Mesenchymal stem cell (in vitro differentiated cells and primary cell): Measurements from ENCODE around the gene ANKRD13D.

Source experiments
- DNase-seq: peaks from one replicate; pipeline ENCODE4 v3.0.0-alpha.2; 2013
- H2AFZ ChIP-seq: one replicate; pipeline ENCODE4 v1.6.1; 2013; ENCODE audit warnings: low read depth, mild to moderate bottlenecking, control low read depth, inconsistent platforms, low read length, moderate library complexity
- H2AK5ac ChIP-seq: 2 replicates; pipeline ENCODE4 v1.6.1; 2013; ENCODE audit warnings: low read length, moderate library complexity, mild to moderate bottlenecking, inconsistent platforms; ENCODE audit not compliant: severe bottlenecking
- H2BK120ac ChIP-seq: one replicate; pipeline ENCODE4 v1.6.1; 2013; ENCODE audit warnings: low read depth, mild to moderate bottlenecking, inconsistent platforms, low read length, moderate library complexity
- H2BK12ac ChIP-seq, 2 experiments: one replicate each; pipeline ENCODE4 v1.6.1; 2013; ENCODE audit warnings: inconsistent platforms in 2 of 2, low read length in 2 of 2, mild to moderate bottlenecking in 2 of 2, moderate library complexity in 2 of 2, control low read depth in 1 of 2
- H2BK15ac ChIP-seq: one replicate; pipeline ENCODE4 v1.6.1; 2013; ENCODE audit warnings: mild to moderate bottlenecking, low read depth, inconsistent platforms; ENCODE audit not compliant: poor library complexity, severe bottlenecking
- H2BK5ac ChIP-seq: 2 replicates; pipeline ENCODE4 v1.6.1; 2013; ENCODE audit warnings: low read depth, mild to moderate bottlenecking, low read length, control low read depth, inconsistent platforms; ENCODE audit not compliant: poor library complexity, severe bottlenecking
- H3K14ac ChIP-seq, 2 experiments: one replicate each; pipeline ENCODE4 v1.6.1; 2013; ENCODE audit warnings: inconsistent platforms in 2 of 2, low read length in 2 of 2, control low read depth in 1 of 2, mild to moderate bottlenecking in 1 of 2, moderate library complexity in 1 of 2
- H3K18ac ChIP-seq, 2 experiments: one replicate each; pipeline ENCODE4 v1.6.1; 2013; ENCODE audit warnings: inconsistent platforms in 2 of 2, low read length in 2 of 2, control low read depth in 1 of 2, low read depth in 1 of 2, mild to moderate bottlenecking in 1 of 2
- H3K23ac ChIP-seq, 2 experiments: one replicate each; pipeline ENCODE4 v1.6.1; 2013; ENCODE audit warnings: inconsistent platforms in 2 of 2, low read length in 2 of 2, mild to moderate bottlenecking in 2 of 2, moderate library complexity in 2 of 2, control low read depth in 1 of 2
- H3K27ac ChIP-seq: 2 replicates; pipeline ENCODE4 v1.5.1; 2013; ENCODE audit warnings: mild to moderate bottlenecking, moderate library complexity, low read length, control low read depth, inconsistent platforms; ENCODE audit not compliant: poor library complexity, severe bottlenecking
- H3K27me3 ChIP-seq, 2 experiments: 2 replicates each; pipeline versions ENCODE4 v1.6.1 to v1.7.0; 2013; ENCODE audit warnings: low read length in 2 of 2, mild to moderate bottlenecking in 2 of 2, moderate library complexity in 2 of 2, control low read depth in 1 of 2, inconsistent platforms in 1 of 2; ENCODE audit not compliant: control insufficient read depth in 1 of 2, insufficient read depth in 1 of 2
- H3K36me3 ChIP-seq, 2 experiments: 2 replicates each; pipeline versions ENCODE4 v1.6.1 to v1.7.0; 2013; ENCODE audit warnings: low read length in 2 of 2, control low read depth in 1 of 2, inconsistent platforms in 1 of 2, low read depth in 1 of 2, mild to moderate bottlenecking in 1 of 2; ENCODE audit not compliant: insufficient read depth in 2 of 2, control insufficient read depth in 1 of 2
- H3K4ac ChIP-seq, 2 experiments: one replicate each; pipeline ENCODE4 v1.6.1; 2013; ENCODE audit warnings: inconsistent platforms in 2 of 2, low read length in 2 of 2, mild to moderate bottlenecking in 2 of 2, moderate library complexity in 2 of 2, control low read depth in 1 of 2, low read depth in 1 of 2
- H3K4me1 ChIP-seq: 2 replicates; pipeline ENCODE4 v1.6.1; 2013; ENCODE audit warnings: low read depth, low read length, control low read depth; ENCODE audit not compliant: control insufficient read depth, insufficient read depth
- H3K4me2 ChIP-seq: 2 replicates; pipeline ENCODE4 v1.6.1; 2013; ENCODE audit warnings: low read length, mild to moderate bottlenecking, inconsistent platforms; ENCODE audit not compliant: poor library complexity, severe bottlenecking
- H3K4me3 ChIP-seq, 2 experiments: 2 replicates each; pipeline versions ENCODE4 v1.5.1 to v1.7.0; 2013; ENCODE audit warnings: low read length in 2 of 2, mild to moderate bottlenecking in 2 of 2, control low read depth in 1 of 2, low read depth in 1 of 2; ENCODE audit not compliant: insufficient read depth in 1 of 2
- H3K79me1 ChIP-seq: replicated peaks from 2 replicates; pipeline ENCODE4 v1.6.1; 2013; ENCODE audit warnings: mild to moderate bottlenecking, control low read depth, low read length, inconsistent platforms; ENCODE audit not compliant: poor library complexity, severe bottlenecking
- H3K9ac ChIP-seq: 2 replicates; pipeline ENCODE4 v1.7.0; 2013; ENCODE audit warnings: mild to moderate bottlenecking, low read length, moderate library complexity
- H3K9me3 ChIP-seq: 2 replicates; pipeline ENCODE4 v1.7.0; 2013; ENCODE audit warnings: mild to moderate bottlenecking, low read length; ENCODE audit not compliant: control insufficient read depth
- H4K8ac ChIP-seq: one replicate; pipeline ENCODE4 v1.6.1; 2013; ENCODE audit warnings: inconsistent platforms, mild to moderate bottlenecking, low read length, moderate library complexity
- H4K91ac ChIP-seq: one replicate; pipeline ENCODE4 v1.6.1; 2013; ENCODE audit warnings: mild to moderate bottlenecking, low read length, inconsistent platforms
- WGBS: methylation state at CpG from one replicate; pipeline ENCODE4 v1.1.7; 2013; ENCODE audit warnings: mixed read lengths; 5-methylcytosine and 5-hydroxymethylcytosine counted together

The ANKRD13D gene

DNA sequence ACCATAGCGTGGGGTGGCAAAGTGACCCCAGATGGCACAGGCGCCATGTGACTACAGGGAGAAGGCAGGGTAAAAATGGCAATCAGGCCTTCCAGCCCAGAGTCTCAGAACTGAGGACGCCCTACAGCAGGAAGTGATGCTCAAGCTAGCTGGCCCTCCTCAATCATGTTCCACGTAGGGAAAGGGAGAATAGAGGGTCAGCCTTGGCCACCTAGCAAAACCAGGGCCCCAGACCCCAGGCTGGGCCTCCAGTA, 978 bp upstream of the ANKRD13D start:
- Histone ChIP-seq H4K8ac (peak overlapping the region; percentile 96), H3K79me1 (peaks cover 36% of the 10 kb centered on the region), H3K9ac (peak overlapping the region; percentile 89), H3K4me1 (peaks cover 33% of the 10 kb centered on the region), H3K27ac (peak overlapping the region; percentile 95), H2BK5ac (peak overlapping the region; percentile 4), H3K9me3 (no peaks in the 10 kb centered on the region), H2BK12ac (peak overlapping the region; percentile 15 to 61), H3K4me3 (peak overlapping the region in 1 of 2 experiments; percentile 82), H3K36me3 (peaks cover 61 to 67% of the 10 kb centered on the region in 2 experiments), H2BK120ac (peak overlapping the region; percentile 83), H3K4ac (peak overlapping the region; percentile 86 to 90), H2AFZ (no peak overlapping the region), H3K18ac (peak overlapping the region; percentile 92 to 97), H3K27me3 (no peaks in the 10 kb centered on the region), H3K14ac (peak overlapping the region in 1 of 2 experiments; percentile 95), H2AK5ac (peak overlapping the region; percentile 79), H4K91ac (peak overlapping the region; percentile 86), H3K23ac (peak overlapping the region in 1 of 2 experiments; percentile 92), H3K4me2 (peak overlapping the region; percentile 94), H2BK15ac (no peak overlapping the region)
- 51% methylated on average over 4 of the region's 4 CpGs for WGBS
- no peak for DNase-seq

DNA sequence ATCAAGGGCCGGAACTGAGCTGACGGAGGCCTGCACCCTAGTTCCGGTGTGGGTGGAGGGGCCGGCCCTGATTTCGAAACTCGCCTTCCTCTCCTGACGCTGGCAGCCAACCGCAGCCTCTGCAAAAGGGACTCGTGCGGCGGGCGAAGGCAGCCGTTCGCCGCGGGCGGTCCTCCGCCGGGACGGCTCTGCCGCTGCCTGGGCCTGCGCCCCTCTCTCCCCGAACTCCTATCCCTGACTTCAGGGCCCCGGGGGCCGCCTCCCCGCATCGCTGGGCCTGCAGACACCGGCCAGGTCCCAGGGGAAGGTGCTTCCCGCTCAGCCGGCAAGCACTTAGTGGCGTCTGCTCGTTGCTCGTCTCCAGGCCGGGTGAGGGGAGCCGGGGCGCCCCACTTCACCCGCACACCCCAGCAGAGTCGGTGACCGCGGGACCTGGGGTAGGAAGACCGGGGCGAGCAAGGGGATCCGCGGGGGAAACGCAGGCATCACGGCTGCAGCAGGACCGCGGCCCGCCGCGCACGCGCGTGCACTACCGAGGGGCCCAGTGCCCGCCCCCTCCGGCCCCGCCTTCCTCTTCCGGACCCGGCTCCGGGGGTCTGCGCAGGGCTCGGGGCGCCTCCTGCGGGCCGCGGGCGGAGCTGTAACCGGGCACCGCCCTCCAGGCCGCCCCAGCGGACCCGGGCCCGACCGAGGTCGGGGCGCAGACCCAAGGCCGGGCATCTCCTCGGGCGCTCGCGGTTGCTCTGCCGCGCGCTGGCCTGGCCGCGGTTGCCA, 464 bp upstream of the ANKRD13D start:
- peak overlapping the region; percentile 80 to 83 for H2BK12ac ChIP-seq
- peak overlapping the region; percentile 99 for H4K91ac ChIP-seq
- no peaks in the 10 kb centered on the region for H3K27me3 ChIP-seq
- peaks cover 33% of the 10 kb centered on the region for H3K79me1 ChIP-seq
- H4K8ac ChIP-seq, result peak overlapping the region; percentile 100
- WGBS, result under 1% methylated on average over 56 of the region's 87 CpGs
- H3K27ac ChIP-seq, result peak overlapping the region; percentile 95
- peak overlapping the region; percentile 87 for H2BK5ac ChIP-seq
- H3K23ac ChIP-seq, result peak overlapping the region; percentile 84 to 92
- H3K36me3 ChIP-seq, result peaks cover 61 to 66% of the 10 kb centered on the region in 2 experiments
- H3K4ac ChIP-seq, result peak overlapping the region; percentile 100
- peak overlapping the region; percentile 74 to 82 for H3K4me3 ChIP-seq
- H2BK15ac ChIP-seq, result peak overlapping the region; percentile 94
- H3K14ac ChIP-seq, result peak overlapping the region in 1 of 2 experiments; percentile 99
- peak overlapping the region; percentile 65 for H2AK5ac ChIP-seq
- peak overlapping the region; percentile 100 for H2BK120ac ChIP-seq
- peaks cover 33% of the 10 kb centered on the region for H3K4me1 ChIP-seq
- H3K9me3 ChIP-seq, result no peaks in the 10 kb centered on the region
- peak overlapping the region; percentile 89 for H3K9ac ChIP-seq
- peak overlapping the region; percentile 100 for H3K18ac ChIP-seq
- peak overlapping the region; percentile 94 for H3K4me2 ChIP-seq
- peak; percentile 97 for DNase-seq
- peak overlapping the region; percentile 49 for H2AFZ ChIP-seq

GRCh38 chr11:67289651-67290479, 762 bp downstream of the ANKRD13D start:
- Histone ChIP-seq H2BK120ac (peak overlapping the region; percentile 65), H3K4me2 (peak overlapping the region; percentile 78), H3K36me3 (peaks cover 55 to 61% of the 10 kb centered on the region in 2 experiments), H3K79me1 (peaks cover 30% of the 10 kb centered on the region), H3K27me3 (no peaks in the 10 kb centered on the region), H2BK12ac (peak overlapping the region in 1 of 2 experiments; percentile 54), H3K9me3 (peaks cover 3% of the 10 kb centered on the region), H3K27ac (peak overlapping the region; percentile 30), H3K4me3 (peak overlapping the region; percentile 63 to 90), H3K9ac (peak overlapping the region; percentile 90), H3K23ac (peak overlapping the region in 1 of 2 experiments; percentile 75), H3K18ac (peak overlapping the region; percentile 49 to 90), H3K14ac (peak overlapping the region in 1 of 2 experiments; percentile 96), H4K8ac (peak overlapping the region; percentile 81), H4K91ac (peak overlapping the region; percentile 15), H2BK5ac (no peak overlapping the region), H3K4ac (peak overlapping the region; percentile 10 to 96), H2AK5ac (peak overlapping the region; percentile 55), H2AFZ (no peak overlapping the region), H3K4me1 (peaks cover 33% of the 10 kb centered on the region), H2BK15ac (peak overlapping the region; percentile 97)
- WGBS, result 38% methylated on average over 35 of the region's 36 CpGs
- DNase-seq, result no peak

DNA sequence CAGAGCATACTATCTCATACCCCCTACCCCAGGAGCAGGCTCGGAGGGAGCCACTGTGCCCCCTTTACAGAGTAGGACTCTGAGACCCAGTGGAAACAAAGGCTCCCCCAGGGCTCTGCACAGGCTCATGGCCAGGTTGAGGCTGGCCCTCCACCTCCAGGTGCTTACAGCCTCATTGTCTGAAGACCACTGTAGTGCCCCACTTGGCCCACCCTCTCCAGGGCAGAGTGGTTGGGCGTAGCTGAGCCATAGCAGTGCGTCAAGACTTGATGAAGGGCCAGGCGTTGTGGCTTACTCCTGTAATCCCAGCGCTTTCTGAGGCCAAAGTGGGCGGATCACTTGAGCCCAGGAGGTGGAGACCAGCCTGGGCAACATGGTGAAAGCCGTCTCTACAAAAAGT, 1.7 kb downstream of the ANKRD13D start:
- Histone ChIP-seq H3K27me3 (no peaks in the 10 kb centered on the region), H3K79me1 (peaks cover 23% of the 10 kb centered on the region), H3K4me3 (peak overlapping the region in 1 of 2 experiments; percentile 90), H3K23ac (no peak overlapping the region), H3K4me2 (no peak overlapping the region), H3K27ac (no peak overlapping the region), H2AK5ac (no peak overlapping the region), H4K8ac (no peak overlapping the region), H3K4ac (no peak overlapping the region), H3K14ac (no peak overlapping the region), H3K4me1 (peaks cover 33% of the 10 kb centered on the region), H2BK12ac (no peak overlapping the region), H3K9me3 (peaks cover 9% of the 10 kb centered on the region), H2AFZ (no peak overlapping the region), H2BK15ac (no peak overlapping the region), H3K18ac (no peak overlapping the region), H4K91ac (no peak overlapping the region), H3K36me3 (peaks cover 52 to 62% of the 10 kb centered on the region in 2 experiments), H2BK120ac (no peak overlapping the region), H2BK5ac (no peak overlapping the region), H3K9ac (peak overlapping the region; percentile 90)
- DNase-seq, result no peak
- 95% methylated on average over 7 of the region's 7 CpGs for WGBS
